HG02840 (cell line): ENCODE results near the gene PPP1CB.

Experiments used
- ATAC-seq: cut with Tn5 transposase; IDR thresholded peaks from one replicate; pipeline ENCODE4 v1.9.1; 2021; ENCODE audit warnings: mild to moderate bottlenecking, moderate library complexity, moderate number of reproducible peaks; ENCODE audit not compliant: unreplicated experiment, low FRiP score

PPP1CB gene

DNA sequence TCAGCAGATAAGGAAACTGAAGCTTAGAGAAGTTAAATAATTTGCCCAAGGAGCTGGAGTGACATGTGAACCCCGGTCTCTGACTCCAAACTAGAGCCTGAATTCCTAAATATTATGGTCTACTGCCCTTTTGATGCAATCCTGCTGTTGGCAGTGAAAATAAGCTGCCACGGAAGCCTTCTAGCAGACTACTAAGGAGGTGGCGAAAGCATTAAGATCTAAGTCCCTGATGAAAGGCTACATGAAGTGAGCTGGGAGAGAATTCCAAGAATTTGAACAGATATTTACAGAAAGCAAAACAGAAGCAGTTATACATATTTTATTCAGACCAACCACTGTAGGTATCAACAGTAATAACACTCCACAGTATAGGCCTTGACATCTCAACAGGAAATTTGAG is 90.4 kb downstream of the PPP1CB start:
- ATAC-seq: no peak
